GM12872 (cell line): Measurements from ENCODE around the gene NUDT1.

Source experiments
- TF ChIP-seq, protein P1 (sequence below): IDR thresholded peaks from 3 replicates; pipeline ENCODE4 v1.5.1; 2011; ENCODE audit warnings: low read depth, mild to moderate bottlenecking, low read length, moderate library complexity; ENCODE audit not compliant: insufficient read depth

NUDT1 gene

GRCh38 chr7:2299131-2299829 lies 57.3 kb downstream of the NUDT1 start:
- TF ChIP-seq, protein P1, sequence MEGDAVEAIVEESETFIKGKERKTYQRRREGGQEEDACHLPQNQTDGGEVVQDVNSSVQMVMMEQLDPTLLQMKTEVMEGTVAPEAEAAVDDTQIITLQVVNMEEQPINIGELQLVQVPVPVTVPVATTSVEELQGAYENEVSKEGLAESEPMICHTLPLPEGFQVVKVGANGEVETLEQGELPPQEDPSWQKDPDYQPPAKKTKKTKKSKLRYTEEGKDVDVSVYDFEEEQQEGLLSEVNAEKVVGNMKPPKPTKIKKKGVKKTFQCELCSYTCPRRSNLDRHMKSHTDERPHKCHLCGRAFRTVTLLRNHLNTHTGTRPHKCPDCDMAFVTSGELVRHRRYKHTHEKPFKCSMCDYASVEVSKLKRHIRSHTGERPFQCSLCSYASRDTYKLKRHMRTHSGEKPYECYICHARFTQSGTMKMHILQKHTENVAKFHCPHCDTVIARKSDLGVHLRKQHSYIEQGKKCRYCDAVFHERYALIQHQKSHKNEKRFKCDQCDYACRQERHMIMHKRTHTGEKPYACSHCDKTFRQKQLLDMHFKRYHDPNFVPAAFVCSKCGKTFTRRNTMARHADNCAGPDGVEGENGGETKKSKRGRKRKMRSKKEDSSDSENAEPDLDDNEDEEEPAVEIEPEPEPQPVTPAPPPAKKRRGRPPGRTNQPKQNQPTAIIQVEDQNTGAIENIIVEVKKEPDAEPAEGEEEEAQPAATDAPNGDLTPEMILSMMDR, result no peak

- TF ChIP-seq, protein P1, result no peak
Observed at GRCh38 chr7:2299870-2300512, 58.0 kb downstream of the NUDT1 start.
